ENCODE data around the gene AGAP1. TPM values are rescaled to one million over a fixed set of nuclear protein-coding genes. Genes with fewer than 3 reads are reported as not detected.
A peak's percentile ranks its signal among the peaks of the same experiment; 100 is the strongest.

Gene AGAP1
- total RNA-seq, 1 donor from 2014 or later, result 36.2 TPM

- H3K4me3 ChIP-seq, result no peak overlapping the region
- H3K27ac ChIP-seq, result no peak overlapping the region
- DNase-seq (no peak), ATAC-seq (peak in 1 of 2 donors; percentile 20)
- no peaks in the 10 kb centered on the region for H3K36me3 ChIP-seq
- H3K4me1 ChIP-seq, result peaks cover 5% of the 10 kb centered on the region
- no peaks in the 10 kb centered on the region for H3K9me3 ChIP-seq
- no peaks in the 10 kb centered on the region for H3K27me3 ChIP-seq (ENCODE audit: low read depth)
- no peak for TF ChIP-seq CTCF (IDR thresholded peaks at IDR 0.05)
- intact Hi-C loops (cut with DNase I), result no loop called here
These were observed 223.1 kb downstream of the AGAP1 start for GRCh38 chr2:235716875-235717496.

DNA sequence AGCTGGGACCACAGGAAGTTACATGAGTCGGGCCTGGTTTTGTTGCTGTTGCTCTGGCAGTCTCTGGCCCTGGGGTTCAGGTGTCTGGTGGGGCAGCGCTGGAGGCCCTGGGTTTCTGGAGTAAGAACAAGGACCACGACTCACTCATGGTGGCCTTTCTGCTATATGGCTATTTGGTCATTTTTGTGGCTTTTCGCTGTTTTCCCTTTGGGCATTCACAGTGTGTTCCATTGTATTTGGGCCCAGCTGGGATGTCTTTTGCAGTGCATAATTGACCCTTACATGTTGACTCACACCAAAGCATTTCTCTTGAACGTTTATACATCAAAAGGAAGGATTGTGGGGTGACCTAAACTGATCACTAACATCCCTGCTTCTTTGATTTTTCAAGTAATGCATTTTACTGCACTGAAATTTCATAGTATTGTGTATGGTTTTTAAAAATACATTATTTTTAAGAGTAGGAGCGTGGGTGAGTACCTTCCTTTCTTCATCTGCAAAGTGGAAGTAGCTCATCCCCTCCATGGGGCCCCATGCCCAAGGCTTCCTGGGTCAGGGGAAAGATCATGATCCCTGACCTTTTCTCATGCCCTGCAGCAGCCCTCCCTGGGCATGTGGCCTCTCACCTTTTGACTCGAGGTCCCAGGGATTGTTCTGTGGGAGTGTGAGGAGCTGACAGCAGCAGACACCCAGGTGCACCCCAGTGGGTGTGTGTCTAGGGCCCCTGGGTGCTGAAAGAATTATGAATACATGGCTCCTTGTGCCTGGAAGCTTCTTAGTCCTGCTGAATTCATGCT lies 225.5 kb downstream of the AGAP1 start:
- Histone ChIP-seq H3K36me3 (no peaks in the 10 kb centered on the region), H3K27me3 (ENCODE audit: low read depth) (no peaks in the 10 kb centered on the region), H3K27ac (no peak overlapping the region), H3K4me1 (peaks cover 11% of the 10 kb centered on the region), H3K4me3 (no peak overlapping the region), H3K9me3 (no peaks in the 10 kb centered on the region)
- no peak for DNase-seq
- no peak for ATAC-seq
- no peak for TF ChIP-seq CTCF (IDR thresholded peaks at IDR 0.05)
- intact Hi-C loops (cut with DNase I), result no loop called here

GRCh38 chr2:235721625-235722024 lies 227.8 kb downstream of the AGAP1 start:
- DNase-seq (no peak), ATAC-seq (no peak)
- intact Hi-C loops (cut with DNase I), result no loop called here
- H3K27me3 ChIP-seq (ENCODE audit: low read depth), result no peaks in the 10 kb centered on the region
- no peaks in the 10 kb centered on the region for H3K36me3 ChIP-seq
- H3K27ac ChIP-seq, result no peak overlapping the region
- peaks cover 21% of the 10 kb centered on the region for H3K4me1 ChIP-seq
- no peak overlapping the region for H3K4me3 ChIP-seq
- TF ChIP-seq CTCF (IDR thresholded peaks at IDR 0.05), result no peak
- H3K9me3 ChIP-seq, result no peaks in the 10 kb centered on the region

DNA sequence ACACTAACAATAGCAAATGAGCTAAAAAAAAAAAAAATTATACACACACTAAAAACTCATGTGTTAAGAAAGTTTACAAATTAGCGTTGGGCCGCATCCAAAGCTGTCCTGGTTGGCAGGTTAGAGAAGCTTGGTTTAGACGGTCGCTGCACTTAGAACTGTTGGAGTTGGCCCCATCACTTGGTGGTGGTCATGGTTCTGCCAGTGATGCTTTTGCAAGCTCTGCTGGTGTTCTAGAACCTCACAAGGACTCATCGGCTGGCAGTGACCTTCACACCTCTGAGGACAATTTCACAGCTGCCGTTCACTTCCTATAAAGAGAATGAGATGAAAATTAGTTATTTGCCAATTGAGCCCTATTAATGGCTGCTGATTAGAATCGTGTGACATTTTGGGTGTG lies 229.0 kb downstream of the AGAP1 start:
- Histone ChIP-seq H3K4me1 (peaks cover 16% of the 10 kb centered on the region), H3K27ac (no peak overlapping the region), H3K9me3 (no peaks in the 10 kb centered on the region), H3K36me3 (no peaks in the 10 kb centered on the region), H3K4me3 (no peak overlapping the region), H3K27me3 (ENCODE audit: low read depth) (no peaks in the 10 kb centered on the region)
- no peak for TF ChIP-seq CTCF (IDR thresholded peaks at IDR 0.05)
- DNase-seq, result no peak
- intact Hi-C loops (cut with DNase I), result no loop called here
- no peak for ATAC-seq

DNA sequence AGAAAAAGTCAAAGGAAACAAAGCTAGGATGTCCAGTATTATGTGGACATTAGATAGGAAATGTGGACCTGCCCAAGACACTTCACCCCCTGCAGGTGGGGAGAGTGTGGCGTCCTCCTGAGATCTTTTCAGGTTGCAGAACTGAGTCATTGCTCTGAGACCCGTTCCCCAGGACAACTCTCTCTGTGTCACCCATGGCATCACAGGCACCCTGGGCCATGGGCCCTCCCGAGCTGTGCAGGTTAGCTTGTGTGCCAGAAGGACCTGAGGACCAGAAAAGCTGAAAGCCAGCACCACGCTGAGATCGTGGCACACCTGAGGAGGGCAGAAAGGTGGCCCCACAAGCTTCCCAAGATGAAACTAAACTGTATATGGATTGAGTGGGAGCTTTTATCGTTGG lies 229.5 kb downstream of the AGAP1 start:
- Histone ChIP-seq H3K4me1 (peaks cover 16% of the 10 kb centered on the region), H3K27ac (no peak overlapping the region), H3K27me3 (ENCODE audit: low read depth) (no peaks in the 10 kb centered on the region), H3K4me3 (no peak overlapping the region), H3K9me3 (no peaks in the 10 kb centered on the region), H3K36me3 (no peaks in the 10 kb centered on the region)
- DNase-seq, result no peak
- intact Hi-C loops (cut with DNase I), result no loop called here
- no peak for TF ChIP-seq CTCF (IDR thresholded peaks at IDR 0.05)
- no peak for ATAC-seq

All from lower lobe of right lung (tissue), 2 donors.